H4 (cell line): ENCODE data around the gene NSUN5. TPM values are rescaled to one million over a fixed set of nuclear protein-coding genes. Genes with fewer than 3 reads are reported as not detected.
"Not testable (repeated sequence)": the region's sequence is repeated elsewhere in the genome, so short reads cannot be mapped to it uniquely, and the experiment has no call there.

Source experiments
- DNase-seq: peaks from one replicate; pipeline ENCODE4 v3.0.0-alpha.2; 2015; ENCODE audit warnings: low spot score
- total RNA-seq: library from RNA; depleted of rRNA; stranded (reverse); fragments of >200 nt; shearing (Covaris generic); gene quantifications from 2 replicates; pipeline ENCODE4 v1.2.3, GENCODE V29; 2014; rRNA removed

NSUN5 gene
- total RNA-seq, 1 experiment from 2014 or later = 19.9 TPM

- not testable (repeated sequence) for DNase-seq
Observed at GRCh38 chr7:73297235-73297634, 11.4 kb downstream of the NSUN5 start.

GRCh38 chr7:73277210-73277609 lies 31.4 kb downstream of the NSUN5 start:
- not testable (repeated sequence) for DNase-seq

DNA sequence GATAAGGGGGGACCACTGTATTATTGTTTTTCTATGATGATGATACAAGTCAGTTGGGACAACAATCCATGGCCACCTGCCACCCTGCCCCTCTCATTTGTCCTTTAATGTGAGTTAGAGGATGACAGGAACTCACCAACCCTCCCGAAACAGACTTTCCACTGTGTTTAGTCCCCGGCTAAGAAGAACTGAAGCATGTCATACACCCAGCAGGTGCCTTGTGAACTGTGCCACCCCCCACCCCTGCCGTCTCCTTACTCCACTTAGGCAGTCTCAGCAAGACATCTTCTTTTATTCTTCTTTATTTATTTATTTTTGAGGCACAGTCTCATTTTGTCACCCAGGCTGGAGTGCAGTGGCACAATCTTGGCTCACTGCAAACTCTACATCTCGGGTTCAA lies 40.8 kb downstream of the NSUN5 start:
- DNase-seq = not testable (repeated sequence)

GRCh38 chr7:73266719-73267368 lies 41.8 kb downstream of the NSUN5 start:
- DNase-seq = not testable (repeated sequence)

DNA sequence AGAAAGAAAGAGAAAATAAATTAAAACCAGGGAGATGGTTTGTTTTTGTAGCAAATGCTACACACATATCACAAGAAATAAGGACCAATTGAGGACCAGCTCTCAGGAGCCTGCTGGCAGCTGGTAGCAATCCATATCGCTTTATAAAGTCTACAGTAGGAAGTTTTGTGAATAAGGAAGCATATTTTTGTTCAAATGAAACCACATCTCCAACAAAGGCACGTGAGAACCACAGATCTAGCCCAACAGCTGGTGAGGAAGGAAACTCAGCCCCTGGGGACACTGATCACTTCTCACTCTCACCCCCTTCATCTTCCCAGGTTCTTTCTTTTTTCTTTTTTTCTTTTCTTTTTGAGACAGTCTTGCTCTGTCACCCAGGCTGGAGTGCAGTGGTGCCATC lies 46.2 kb downstream of the NSUN5 start:
- DNase-seq = not testable (repeated sequence)

Other genes starting within 250 kb of the NSUN5 start
- not detected in 2 replicates for gene SPDYE9, start 222.8 kb downstream of the NSUN5 start, total RNA-seq
- gene TRIM50, start 19.3 kb upstream of the NSUN5 start, total RNA-seq = not detected in 2 replicates
- gene FKBP6, start 19.3 kb upstream of the NSUN5 start, total RNA-seq = not detected in 2 replicates
- 0.06 and 0.08 TPM in 2 replicates for gene FZD9, start 125.0 kb upstream of the NSUN5 start, total RNA-seq
- gene BAZ1B, start 213.5 kb upstream of the NSUN5 start, total RNA-seq = 68.6 and 74.8 TPM in 2 replicates
- gene BCL7B, start 248.9 kb upstream of the NSUN5 start, total RNA-seq = 19.5 and 37.4 TPM in 2 replicates